WI38 (cell line): ENCODE results near the gene LCA5.
A peak's percentile ranks its signal among the peaks of the same experiment; 100 is the strongest.
"Not testable (repeated sequence)": the region's sequence is repeated elsewhere in the genome, so short reads cannot be mapped to it uniquely, and the experiment has no call there.

Experiments used
- H3K4me3 ChIP-seq: 2 replicates; pipeline ENCODE4 v1.5.1; 2011; ENCODE audit warnings: low read depth, mild to moderate bottlenecking, control low read depth, low read length
- CTCF ChIP-seq: IDR thresholded peaks from 2 replicates; pipeline ENCODE4 v1.5.1; 2012; ENCODE audit warnings: low read depth, mild to moderate bottlenecking, control low read depth, low read length

The LCA5 gene

GRCh38 chr6:79536954-79537747 lies at the start of gene LCA5:
Gene LCA5, minus strand, starts transcription at chr6:79537430. Its CDS starts 18,536 bp downstream, at chr6:79518894.
- peak within 1 kb of the TSS; percentile 67 for H3K4me3 ChIP-seq
- TF ChIP-seq CTCF: no peak

GRCh38 chr6:79586548-79586947 lies 49.3 kb upstream of the LCA5 start:
- H3K4me3 ChIP-seq: no peak overlapping the region
- TF ChIP-seq CTCF: peak; percentile 57

- TF ChIP-seq CTCF: no peak
- no peak overlapping the region for H3K4me3 ChIP-seq
Observed at GRCh38 chr6:79584332-79584731, 47.1 kb upstream of the LCA5 start.

GRCh38 chr6:79577926-79578325 lies 40.7 kb upstream of the LCA5 start:
- not testable (repeated sequence) for H3K4me3 ChIP-seq

GRCh38 chr6:79574630-79575225 lies 37.5 kb upstream of the LCA5 start:
- no peak for TF ChIP-seq CTCF
- H3K4me3 ChIP-seq: no peak overlapping the region

GRCh38 chr6:79574174-79574573 lies 36.9 kb upstream of the LCA5 start:
- H3K4me3 ChIP-seq: no peak overlapping the region
- TF ChIP-seq CTCF: no peak

- TF ChIP-seq CTCF: no peak
- H3K4me3 ChIP-seq: no peak overlapping the region
Observed at GRCh38 chr6:79571030-79571367, 33.8 kb upstream of the LCA5 start.
